ENCODE results near the gene EPHA1.

DNA sequence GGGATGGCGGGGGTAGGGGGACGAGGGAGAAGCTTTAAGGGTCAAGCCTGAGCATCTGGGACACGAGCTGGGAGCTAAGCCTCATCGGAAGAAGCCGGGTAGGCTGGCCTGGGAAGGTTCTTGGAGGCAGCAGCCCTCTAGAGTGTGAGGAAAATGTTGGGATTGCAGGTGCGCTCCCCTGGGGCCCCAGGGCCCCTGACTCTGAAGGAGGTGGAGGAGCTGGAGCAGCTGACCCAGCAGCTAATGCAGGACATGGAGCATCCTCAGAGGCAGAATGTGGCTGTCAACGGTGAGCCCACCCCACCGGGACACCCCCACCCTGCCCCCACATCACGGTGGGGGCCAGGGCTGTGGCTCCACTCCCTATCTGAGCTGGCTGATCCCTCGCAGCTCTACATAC lies 20.6 kb downstream of the EPHA1 start:
- TF ChIP-seq, protein P1, sequence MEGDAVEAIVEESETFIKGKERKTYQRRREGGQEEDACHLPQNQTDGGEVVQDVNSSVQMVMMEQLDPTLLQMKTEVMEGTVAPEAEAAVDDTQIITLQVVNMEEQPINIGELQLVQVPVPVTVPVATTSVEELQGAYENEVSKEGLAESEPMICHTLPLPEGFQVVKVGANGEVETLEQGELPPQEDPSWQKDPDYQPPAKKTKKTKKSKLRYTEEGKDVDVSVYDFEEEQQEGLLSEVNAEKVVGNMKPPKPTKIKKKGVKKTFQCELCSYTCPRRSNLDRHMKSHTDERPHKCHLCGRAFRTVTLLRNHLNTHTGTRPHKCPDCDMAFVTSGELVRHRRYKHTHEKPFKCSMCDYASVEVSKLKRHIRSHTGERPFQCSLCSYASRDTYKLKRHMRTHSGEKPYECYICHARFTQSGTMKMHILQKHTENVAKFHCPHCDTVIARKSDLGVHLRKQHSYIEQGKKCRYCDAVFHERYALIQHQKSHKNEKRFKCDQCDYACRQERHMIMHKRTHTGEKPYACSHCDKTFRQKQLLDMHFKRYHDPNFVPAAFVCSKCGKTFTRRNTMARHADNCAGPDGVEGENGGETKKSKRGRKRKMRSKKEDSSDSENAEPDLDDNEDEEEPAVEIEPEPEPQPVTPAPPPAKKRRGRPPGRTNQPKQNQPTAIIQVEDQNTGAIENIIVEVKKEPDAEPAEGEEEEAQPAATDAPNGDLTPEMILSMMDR (IDR thresholded peaks at IDR 0.05): no peak
- no peak for TF ChIP-seq POLR2AphosphoS5 (IDR thresholded peaks at IDR 0.05)
- no peak for TF ChIP-seq POLR2A (IDR thresholded peaks at IDR 0.05)
- no peak for TF ChIP-seq EP300 (IDR thresholded peaks at IDR 0.05)
